ENCODE measurements around the gene PHACTR1. TPM values are rescaled to one million over a fixed set of nuclear protein-coding genes. Genes with fewer than 3 reads are reported as not detected.

The PHACTR1 gene
- total and polyA plus RNA-seq, 2 of the 4 experiments (the other 2 are of a cell fraction), result not detected

- intact Hi-C loops (cut with micrococcal nuclease) (loop anchor here (2.0 kb wide), 1 partner anchor 16 kb away; no protein-coding TSS in a partner anchor), dilution Hi-C loops (cut with HindIII; ENCODE audit: low sequenced_read_pairs, unreplicated experiment) (no loop called here), in situ Hi-C loops (cut with MboI; ENCODE audit: low sequenced_read_pairs) (no loop called here)
- Histone ChIP-seq H3K23ac (ENCODE audit: low read depth, low read length) (no peak overlapping the region), H2AFZ (replicated peaks; ENCODE audit: low read length, poor library complexity) (no peak overlapping the region), H2BK15ac (ENCODE audit: low read depth, low read length) (no peak overlapping the region), H3K9ac (ENCODE audit: low read depth, low read length) (no peak overlapping the region), H3K4me1 (ENCODE audit: control insufficient read depth, insufficient read depth, low read length) (no peaks in the 10 kb centered on the region), H4K5ac (ENCODE audit: low read depth, low read length) (no peak overlapping the region), H3K27ac (ENCODE audit: insufficient read depth, low read length) (no peak overlapping the region), H3K14ac (replicated peaks; ENCODE audit: low read depth, low read length) (no peak overlapping the region), H4K8ac (ENCODE audit: low read depth in 2 of 2, low read length in 2 of 2) (no peak overlapping the region), H2AK9ac (replicated peaks; ENCODE audit: low read depth, low read length, poor library complexity) (no peak overlapping the region), H2BK120ac (ENCODE audit: low read depth, low read length) (no peak overlapping the region), H3K4ac (ENCODE audit: low read depth, low read length) (no peak overlapping the region), H3K18ac (ENCODE audit: low read depth, low read length) (no peak overlapping the region), H3K36me3 (ENCODE audit: control insufficient read depth, insufficient read depth, low read length) (peaks cover 25% of the 10 kb centered on the region), H3K79me1 (ENCODE audit: low read depth in 1 of 2, low read length in 2 of 2) (0 out of 4 replicates have a peak, but pooled peaks cover 0 to 3% of the 10 kb centered on the region in 2 experiments), H2BK5ac (ENCODE audit: low read depth, low read length, poor library complexity, severe bottlenecking) (no peak overlapping the region), H4K20me1 (ENCODE audit: insufficient read depth, low read length) (no peaks in the 10 kb centered on the region), H2AK5ac (ENCODE audit: low read depth, low read length) (no peak overlapping the region), H3K4me2 (ENCODE audit: low read depth, low read length) (no peak overlapping the region), H3K56ac (ENCODE audit: extremely low read depth, insufficient read depth, low read length) (no peak overlapping the region; the same call in 1 of the 2 replicates), H4K91ac (ENCODE audit: insufficient read depth, low read depth, low read length) (no peak overlapping the region), H2BK20ac (ENCODE audit: low read depth, low read length) (no peak overlapping the region), H3K4me3 (ENCODE audit: insufficient read depth, low read depth, low read length) (no peak overlapping the region), H3K9me1 (ENCODE audit: insufficient read depth, low read length) (no peaks in the 10 kb centered on the region), H3K27me3 (ENCODE audit: control insufficient read depth, insufficient read depth, low read length) (no peaks in the 10 kb centered on the region), H3K9me3 (ENCODE audit: control insufficient read depth, insufficient read depth, low read length) (no peaks in the 10 kb centered on the region)
- no peak for ATAC-seq (ENCODE audit: low read depth)
- CTCF ChIA-PET, result no interaction called here
- DNase-seq, result no peak
- WGBS, 2 experiments (ENCODE audit: extremely low coverage in 2 of 2, insufficient read length in 1 of 2), result no CpG with 5 or more reads among the region's 1 CpG
- TF ChIP-seq MAZ (IDR thresholded peaks at IDR 0.05; ENCODE audit: borderline replicate concordance, low read depth, low read length) (no peak), CEBPB (IDR thresholded peaks at IDR 0.05; ENCODE audit: low read depth, low read length) (peak; percentile 65), NFE2L2 (IDR thresholded peaks at IDR 0.05; ENCODE audit: low read depth, low read length) (no peak)
- no TSS peak for BruUV-seq (replicated peaks)
- POLR2A ChIA-PET (ENCODE audit: unreplicated experiment), result no interaction called here
Observed at GRCh38 chr6:13311155-13311554, 594.6 kb downstream of the PHACTR1 start.
